GM18511 (cell line): ENCODE results near the gene SLC6A8.
"Not testable (repeated sequence)": the region's sequence is repeated elsewhere in the genome, so short reads cannot be mapped to it uniquely, and the experiment has no call there.

Experiments
- ATAC-seq: cut with Tn5 transposase; IDR thresholded peaks from one replicate; pipeline ENCODE4 v1.9.1; 2021; ENCODE audit warnings: mild to moderate bottlenecking, moderate library complexity; ENCODE audit not compliant: unreplicated experiment

The SLC6A8 gene

GRCh38 chrX:153671589-153672530 lies 15.9 kb upstream of the SLC6A8 start:
- ATAC-seq, result no peak

GRCh38 chrX:153672531-153673427 lies 14.9 kb upstream of the SLC6A8 start:
- ATAC-seq, result no peak

- ATAC-seq, result no peak
Observed at GRCh38 chrX:153673428-153674218, 14.1 kb upstream of the SLC6A8 start, which contains the start of gene PNCK. PNCK (minus strand) TSS chrX:153673813; CDS start chrX:153673076, 737 bp downstream.

- no peak for ATAC-seq
Observed at GRCh38 chrX:153674219-153674851, 13.4 kb upstream of the SLC6A8 start.

GRCh38 chrX:153681175-153681574 lies 6.6 kb upstream of the SLC6A8 start:
- no peak for ATAC-seq

- not testable (repeated sequence) for ATAC-seq
Observed at GRCh38 chrX:153683486-153683885, 4.2 kb upstream of the SLC6A8 start.

GRCh38 chrX:153684467-153685155 lies 3.1 kb upstream of the SLC6A8 start:
- ATAC-seq, result no peak

GRCh38 chrX:153685156-153685536 lies 2.6 kb upstream of the SLC6A8 start:
- ATAC-seq, result no peak

- ATAC-seq, result no peak
Observed at GRCh38 chrX:153685751-153686696, 1.7 kb upstream of the SLC6A8 start.

GRCh38 chrX:153686711-153687110 lies 1.0 kb upstream of the SLC6A8 start:
- ATAC-seq, result no peak

- no peak for ATAC-seq
Observed at GRCh38 chrX:153688071-153688470, 345 bp downstream of the SLC6A8 start.

- ATAC-seq, result no peak
Observed at GRCh38 chrX:153688506-153688905, 780 bp downstream of the SLC6A8 start.

- no peak for ATAC-seq
Observed at GRCh38 chrX:153688911-153689590, 1.3 kb downstream of the SLC6A8 start.

GRCh38 chrX:153689654-153690465 lies 2.1 kb downstream of the SLC6A8 start:
- ATAC-seq, result no peak

GRCh38 chrX:153690466-153690865 lies 2.7 kb downstream of the SLC6A8 start:
- no peak for ATAC-seq

- not testable (repeated sequence) for ATAC-seq
Observed at GRCh38 chrX:153691032-153691827, 3.5 kb downstream of the SLC6A8 start.
